Caco-2 (cell line): ENCODE measurements around the gene ELMO3. TPM values are rescaled to one million over a fixed set of nuclear protein-coding genes. Genes with fewer than 3 reads are reported as not detected.

Experiments
- BruUV-seq: library from RNA; stranded (reverse); fragments of 400-500 nt; replicated peaks from 2 replicates; lab custom pipeline; 2021; lab: Mats Ljungman, UMichigan
- CTCF ChIA-PET: fragments of 300-600 bp; sonication (Branson Sonifier 250); formaldehyde crosslinking; loops from one replicate; lab custom pipeline; 2022; ENCODE audit warnings: antibody characterized with exemption; lab: Charles Lee
- POLR2A ChIA-PET: fragments of 300-600 bp; sonication (Branson Sonifier 250); formaldehyde crosslinking; loops from one replicate; lab custom pipeline; 2022; ENCODE audit warnings: antibody characterized with exemption; lab: Charles Lee
- DNase-seq, 2 experiments: peaks; one replicate each; pipeline versions ENCODE4 v3.0.0 to v3.0.0-alpha.2; 2020 to 2022
- H3K27me3 ChIP-seq: replicated peaks from 2 replicates; pipeline ENCODE4 v1.6.0; 2011; ENCODE audit warnings: low read length; ENCODE audit not compliant: control insufficient read depth, insufficient read depth
- H3K36me3 ChIP-seq: 2 replicates; pipeline ENCODE4 v1.5.1; 2011; ENCODE audit warnings: low read length; ENCODE audit not compliant: control insufficient read depth, insufficient read depth
- H3K4me1 ChIP-seq: fragments of 250-450 bp; sonication (Bioruptor Pico); 2 replicates; pipeline ENCODE4 v1.5.1; 2020; ENCODE audit warnings: mild to moderate bottlenecking
- H3K4me3 ChIP-seq: 2 replicates; pipeline ENCODE4 v1.5.1; 2011; ENCODE audit warnings: low read depth, mild to moderate bottlenecking, control low read depth, low read length
- H3K9me3 ChIP-seq: fragments of 250-450 bp; sonication (Bioruptor Pico); 2 replicates; pipeline ENCODE4 v1.5.1; 2020; ENCODE audit warnings: mild to moderate bottlenecking, moderate library complexity
- H3K27ac Mint-ChIP-seq: one replicate; pipeline ENCODE4 v1.8.0; 2022; ENCODE audit warnings: mixed read lengths; ENCODE audit not compliant: unreplicated experiment
- H3K27me3 Mint-ChIP-seq: one replicate; pipeline ENCODE4 v1.8.0; 2022; ENCODE audit warnings: mixed read lengths; ENCODE audit not compliant: insufficient read depth, unreplicated experiment
- H3K36me3 Mint-ChIP-seq: one replicate; pipeline ENCODE4 v1.8.0; 2022; ENCODE audit warnings: mild to moderate bottlenecking, mixed read lengths; ENCODE audit not compliant: insufficient read depth, unreplicated experiment
- H3K4me1 Mint-ChIP-seq: one replicate; pipeline ENCODE4 v1.8.0; 2022; ENCODE audit warnings: low read depth, mixed read lengths; ENCODE audit not compliant: unreplicated experiment
- H3K4me3 Mint-ChIP-seq: one replicate; pipeline ENCODE4 v1.8.0; 2022; ENCODE audit warnings: mild to moderate bottlenecking, moderate library complexity, mixed read lengths; ENCODE audit not compliant: unreplicated experiment
- H3K9me3 Mint-ChIP-seq: one replicate; pipeline ENCODE4 v1.8.0; 2022; ENCODE audit warnings: mixed read lengths; ENCODE audit not compliant: unreplicated experiment
- CTCF ChIP-seq, 2 experiments: fragments of 200-600 bp in 1 of 2; IDR thresholded peaks; 1 replicate in 1 of 2; 2 replicates in 1 of 2; pipeline versions ENCODE4 v1.5.1 to v1.8.0; 2011 to 2022; ENCODE audit warnings: antibody characterized with exemption in 1 of 2, control low read depth in 1 of 2, inconsistent platforms in 1 of 2, low read depth in 1 of 2, low read length in 1 of 2, mild to moderate bottlenecking in 1 of 2, moderate library complexity in 1 of 2; ENCODE audit not compliant: insufficient read depth in 1 of 2, severe bottlenecking in 1 of 2, unreplicated experiment in 1 of 2
- intact Hi-C: fragments of 100-400 bp; cut with micrococcal nuclease; formaldehyde crosslinking; loops from one replicate; pipeline ENCODE4 v1.10.0; 2022; ENCODE audit not compliant: unreplicated experiment
- total RNA-seq: library from RNA; stranded (reverse); gene quantifications from 2 replicates; pipeline ENCODE4 v1.2.3, GENCODE V29; 2022

ELMO3 gene
- total RNA-seq, 1 experiment from 2014 or later, result 27.8 TPM

GRCh38 chr16:67202426-67202825 lies 3.5 kb downstream of the ELMO3 start:
- peaks cover 52% of the 10 kb centered on the region for H3K36me3 Mint-ChIP-seq
- intact Hi-C loops, result no loop called here
- no peaks in the 10 kb centered on the region for H3K27me3 Mint-ChIP-seq
- no peak overlapping the region for H3K27ac Mint-ChIP-seq
- Histone ChIP-seq H3K4me1 (peaks cover 24% of the 10 kb centered on the region), H3K4me3 (no peak overlapping the region), H3K36me3 (peaks cover 4% of the 10 kb centered on the region; the same call in 1 of the 2 replicates), H3K9me3 (no peaks in the 10 kb centered on the region), H3K27me3 (no peaks in the 10 kb centered on the region)
- ChIA-PET CTCF (interaction anchor here (0.6 kb wide), 1 partner anchor 78 kb away, joined by 3 read pairs; no protein-coding TSS in a partner anchor), POLR2A (interaction anchor here (1.0 kb wide), 1 partner anchor 44 kb away, joined by 3 read pairs; no protein-coding TSS in a partner anchor)
- BruUV-seq, result no TSS peak
- H3K4me3 Mint-ChIP-seq, result no peak overlapping the region
- H3K4me1 Mint-ChIP-seq, result peaks cover 15% of the 10 kb centered on the region
- no peak for TF ChIP-seq CTCF (IDR thresholded peaks at IDR 0.05; ENCODE audit: insufficient read depth in 1 of 2, low read depth in 1 of 2, low read length in 1 of 2, severe bottlenecking in 1 of 2, unreplicated experiment in 1 of 2)
- DNase-seq, result no peak
- no peaks in the 10 kb centered on the region for H3K9me3 Mint-ChIP-seq

- no peak for DNase-seq
- no TSS peak for BruUV-seq
- POLR2A ChIA-PET, result interaction anchor here (1.0 kb wide), 1 partner anchor 43 kb away, joined by 3 read pairs; no protein-coding TSS in a partner anchor
- TF ChIP-seq CTCF (IDR thresholded peaks at IDR 0.05; ENCODE audit: insufficient read depth in 1 of 2, low read depth in 1 of 2, low read length in 1 of 2, severe bottlenecking in 1 of 2, unreplicated experiment in 1 of 2), result no peak
- CTCF ChIA-PET, result no interaction called here
- Mint-ChIP-seq H3K36me3 (peaks cover 51% of the 10 kb centered on the region), H3K4me3 (no peak overlapping the region), H3K9me3 (no peaks in the 10 kb centered on the region), H3K27ac (no peak overlapping the region), H3K27me3 (no peaks in the 10 kb centered on the region), H3K4me1 (peaks cover 15% of the 10 kb centered on the region)
- Histone ChIP-seq H3K9me3 (no peaks in the 10 kb centered on the region), H3K4me3 (no peak overlapping the region), H3K36me3 (peaks cover 3% of the 10 kb centered on the region; the same call in 1 of the 2 replicates), H3K27me3 (no peaks in the 10 kb centered on the region), H3K4me1 (peaks cover 29% of the 10 kb centered on the region)
- intact Hi-C loops, result no loop called here
Measured at GRCh38 chr16:67202956-67203493, 4.1 kb downstream of the ELMO3 start.

- H3K27ac Mint-ChIP-seq, result no peak overlapping the region
- CTCF ChIA-PET, result interaction anchor here (0.6 kb wide), 1 partner anchor 34 kb away, joined by 4 read pairs; the partner anchor contains the start of gene NOL3
- no peaks in the 10 kb centered on the region for H3K9me3 Mint-ChIP-seq
- no peaks in the 10 kb centered on the region for H3K27me3 ChIP-seq
- no peak overlapping the region for H3K4me3 ChIP-seq
- H3K36me3 ChIP-seq, result peaks cover 3% of the 10 kb centered on the region; the same call in 1 of the 2 replicates
- peaks cover 15% of the 10 kb centered on the region for H3K4me1 Mint-ChIP-seq
- peaks cover 52% of the 10 kb centered on the region for H3K36me3 Mint-ChIP-seq
- no peaks in the 10 kb centered on the region for H3K9me3 ChIP-seq
- no peak for DNase-seq
- TF ChIP-seq CTCF (IDR thresholded peaks at IDR 0.05; ENCODE audit: insufficient read depth in 1 of 2, low read depth in 1 of 2, low read length in 1 of 2, severe bottlenecking in 1 of 2, unreplicated experiment in 1 of 2), result no peak
- H3K4me1 ChIP-seq, result peaks cover 19% of the 10 kb centered on the region; the same call in 1 of the 2 replicates
- POLR2A ChIA-PET, result no interaction called here
- no peak overlapping the region for H3K4me3 Mint-ChIP-seq
- intact Hi-C loops, result no loop called here
- BruUV-seq, result no TSS peak
- no peaks in the 10 kb centered on the region for H3K27me3 Mint-ChIP-seq
Measured at GRCh38 chr16:67204076-67204475, 5.1 kb downstream of the ELMO3 start.
